ENCODE results near the gene NAA16. TPM values are rescaled to one million over a fixed set of nuclear protein-coding genes. Genes with fewer than 3 reads are reported as not detected.

Gene NAA16
- total RNA-seq, 1 donor = 8.3 TPM

GRCh38 chr13:41411522-41411921 lies 100.5 kb downstream of the NAA16 start:
- peaks cover 5% of the 10 kb centered on the region for H3K27me3 ChIP-seq (ENCODE audit: insufficient read depth, low read length)
- H3K4me3 ChIP-seq (ENCODE audit: insufficient read depth, low read length) = no peak overlapping the region
- H3K79me2 ChIP-seq (ENCODE audit: insufficient read depth, low read length) = no peaks in the 10 kb centered on the region
- H3K9me3 ChIP-seq (ENCODE audit: low read depth, low read length) = no peaks in the 10 kb centered on the region
- H3K4me2 ChIP-seq (ENCODE audit: insufficient read depth, low read length) = no peak overlapping the region
- TF ChIP-seq CTCF (IDR thresholded peaks at IDR 0.05; ENCODE audit: extremely low read depth, low read depth, low read length) = peak; percentile 45
- H3K36me3 ChIP-seq (ENCODE audit: insufficient read depth, low read length) = no peaks in the 10 kb centered on the region
- H3K4me1 ChIP-seq (ENCODE audit: insufficient read depth, low read length) = no peaks in the 10 kb centered on the region
- no peak overlapping the region for H3K27ac ChIP-seq (ENCODE audit: low read depth, low read length)
- peak; percentile 68 for DNase-seq (ENCODE audit: insufficient read length, low spot score, missing footprints)
- H4K20me1 ChIP-seq (ENCODE audit: insufficient read depth, low read length) = no peaks in the 10 kb centered on the region
- H2AFZ ChIP-seq (ENCODE audit: low read length) = no peak overlapping the region

GRCh38 chr13:41413872-41414271 lies 102.8 kb downstream of the NAA16 start:
- H4K20me1 ChIP-seq (ENCODE audit: insufficient read depth, low read length) = no peaks in the 10 kb centered on the region
- H3K4me3 ChIP-seq (ENCODE audit: insufficient read depth, low read length) = no peak overlapping the region
- H3K27ac ChIP-seq (ENCODE audit: low read depth, low read length) = no peak overlapping the region
- no peaks in the 10 kb centered on the region for H3K36me3 ChIP-seq (ENCODE audit: insufficient read depth, low read length)
- H3K79me2 ChIP-seq (ENCODE audit: insufficient read depth, low read length) = no peaks in the 10 kb centered on the region
- H3K27me3 ChIP-seq (ENCODE audit: insufficient read depth, low read length) = peaks cover 5% of the 10 kb centered on the region
- peaks cover 3% of the 10 kb centered on the region for H3K4me1 ChIP-seq (ENCODE audit: insufficient read depth, low read length)
- no peaks in the 10 kb centered on the region for H3K9me3 ChIP-seq (ENCODE audit: low read depth, low read length)
- H3K4me2 ChIP-seq (ENCODE audit: insufficient read depth, low read length) = no peak overlapping the region
- H2AFZ ChIP-seq (ENCODE audit: low read length) = no peak overlapping the region
- TF ChIP-seq CTCF (IDR thresholded peaks at IDR 0.05; ENCODE audit: extremely low read depth, low read depth, low read length) = no peak
- no peak for DNase-seq (ENCODE audit: insufficient read length, low spot score, missing footprints)

GRCh38 chr13:41416276-41416675 lies 105.2 kb downstream of the NAA16 start:
- Histone ChIP-seq H4K20me1 (ENCODE audit: insufficient read depth, low read length) (no peaks in the 10 kb centered on the region), H3K36me3 (ENCODE audit: insufficient read depth, low read length) (no peaks in the 10 kb centered on the region), H2AFZ (ENCODE audit: low read length) (no peak overlapping the region), H3K79me2 (ENCODE audit: insufficient read depth, low read length) (no peaks in the 10 kb centered on the region), H3K27me3 (ENCODE audit: insufficient read depth, low read length) (no peaks in the 10 kb centered on the region), H3K4me3 (ENCODE audit: insufficient read depth, low read length) (no peak overlapping the region), H3K4me2 (ENCODE audit: insufficient read depth, low read length) (no peak overlapping the region), H3K27ac (ENCODE audit: low read depth, low read length) (no peak overlapping the region), H3K9me3 (ENCODE audit: low read depth, low read length) (no peaks in the 10 kb centered on the region), H3K4me1 (ENCODE audit: insufficient read depth, low read length) (peaks cover 3% of the 10 kb centered on the region)
- TF ChIP-seq CTCF (IDR thresholded peaks at IDR 0.05; ENCODE audit: extremely low read depth, low read depth, low read length) = no peak
- DNase-seq (ENCODE audit: insufficient read length, low spot score, missing footprints) = no peak

GRCh38 chr13:41418027-41418426 lies 107.0 kb downstream of the NAA16 start:
- no peak for TF ChIP-seq CTCF (IDR thresholded peaks at IDR 0.05; ENCODE audit: extremely low read depth, low read depth, low read length)
- H2AFZ ChIP-seq (ENCODE audit: low read length) = peak overlapping the region; percentile 45
- H3K4me1 ChIP-seq (ENCODE audit: insufficient read depth, low read length) = peaks cover 3% of the 10 kb centered on the region

More at GRCh38 chr13:41418027-41418426, 107.0 kb downstream of the NAA16 start:
- Histone ChIP-seq H3K27me3 (ENCODE audit: insufficient read depth, low read length) (no peaks in the 10 kb centered on the region), H3K4me2 (ENCODE audit: insufficient read depth, low read length) (no peak overlapping the region), H3K79me2 (ENCODE audit: insufficient read depth, low read length) (no peaks in the 10 kb centered on the region), H3K27ac (ENCODE audit: low read depth, low read length) (no peak overlapping the region), H4K20me1 (ENCODE audit: insufficient read depth, low read length) (no peaks in the 10 kb centered on the region), H3K4me3 (ENCODE audit: insufficient read depth, low read length) (no peak overlapping the region), H3K36me3 (ENCODE audit: insufficient read depth, low read length) (no peaks in the 10 kb centered on the region), H3K9me3 (ENCODE audit: low read depth, low read length) (no peaks in the 10 kb centered on the region)
- DNase-seq (ENCODE audit: insufficient read length, low spot score, missing footprints) = peak; percentile 46
